HG02885 (cell line): ENCODE measurements around the gene SPDYE3.
"Not testable (repeated sequence)": the region's sequence is repeated elsewhere in the genome, so short reads cannot be mapped to it uniquely, and the experiment has no call there.

ENCODE experiments used
- ATAC-seq: cut with Tn5 transposase; IDR thresholded peaks from one replicate; pipeline ENCODE4 v1.9.1; 2021; ENCODE audit warnings: mild to moderate bottlenecking; ENCODE audit not compliant: unreplicated experiment, poor library complexity

Gene SPDYE3

GRCh38 chr7:100287191-100287969 is 20.1 kb upstream of the SPDYE3 start:
- not testable (repeated sequence) for ATAC-seq

GRCh38 chr7:100288258-100288657 is 19.2 kb upstream of the SPDYE3 start:
- not testable (repeated sequence) for ATAC-seq

- ATAC-seq, result not testable (repeated sequence)
Observed at GRCh38 chr7:100292162-100292561, 15.3 kb upstream of the SPDYE3 start.

- ATAC-seq, result not testable (repeated sequence)
Observed at GRCh38 chr7:100295269-100295668, 12.2 kb upstream of the SPDYE3 start.

- not testable (repeated sequence) for ATAC-seq
Observed at GRCh38 chr7:100297852-100298631, 9.5 kb upstream of the SPDYE3 start.

- not testable (repeated sequence) for ATAC-seq
Observed at GRCh38 chr7:100298632-100298895, 8.9 kb upstream of the SPDYE3 start.

- not testable (repeated sequence) for ATAC-seq
Observed at GRCh38 chr7:100304526-100304925, 3.0 kb upstream of the SPDYE3 start.

GRCh38 chr7:100318329-100318728 is 10.8 kb downstream of the SPDYE3 start:
- ATAC-seq, result not testable (repeated sequence)

- not testable (repeated sequence) for ATAC-seq
Observed at GRCh38 chr7:100321648-100322047, 14.1 kb downstream of the SPDYE3 start.

- not testable (repeated sequence) for ATAC-seq
Observed at GRCh38 chr7:100324194-100324593, 16.7 kb downstream of the SPDYE3 start.

- not testable (repeated sequence) for ATAC-seq
Observed at GRCh38 chr7:100325671-100326070, 18.2 kb downstream of the SPDYE3 start.

- ATAC-seq, result not testable (repeated sequence)
Observed at GRCh38 chr7:100326914-100327313, 19.4 kb downstream of the SPDYE3 start.

- ATAC-seq, result peak; percentile 95
Observed at GRCh38 chr7:100335566-100336466, 28.3 kb downstream of the SPDYE3 start.

- not testable (repeated sequence) for ATAC-seq
Observed at GRCh38 chr7:100338083-100338696, 30.7 kb downstream of the SPDYE3 start.

GRCh38 chr7:100341286-100341685 is 33.8 kb downstream of the SPDYE3 start:
- not testable (repeated sequence) for ATAC-seq

- no peak for ATAC-seq
Observed at GRCh38 chr7:100342765-100343164, 35.3 kb downstream of the SPDYE3 start.

GRCh38 chr7:100344124-100344559 is 36.6 kb downstream of the SPDYE3 start:
- ATAC-seq, result not testable (repeated sequence)

GRCh38 chr7:100344560-100345287 is 37.2 kb downstream of the SPDYE3 start:
- peak; percentile 87 for ATAC-seq

GRCh38 chr7:100345288-100345672 is 37.8 kb downstream of the SPDYE3 start:
- ATAC-seq, result peak; percentile 36
